ENCODE data around the gene SERPINH1. TPM values are rescaled to one million over a fixed set of nuclear protein-coding genes. Genes with fewer than 3 reads are reported as not detected.
A peak's percentile ranks its signal among the peaks of the same experiment; 100 is the strongest.

SERPINH1 gene
- total RNA-seq, 1 experiment from 2014 or later, result 117 TPM

DNA sequence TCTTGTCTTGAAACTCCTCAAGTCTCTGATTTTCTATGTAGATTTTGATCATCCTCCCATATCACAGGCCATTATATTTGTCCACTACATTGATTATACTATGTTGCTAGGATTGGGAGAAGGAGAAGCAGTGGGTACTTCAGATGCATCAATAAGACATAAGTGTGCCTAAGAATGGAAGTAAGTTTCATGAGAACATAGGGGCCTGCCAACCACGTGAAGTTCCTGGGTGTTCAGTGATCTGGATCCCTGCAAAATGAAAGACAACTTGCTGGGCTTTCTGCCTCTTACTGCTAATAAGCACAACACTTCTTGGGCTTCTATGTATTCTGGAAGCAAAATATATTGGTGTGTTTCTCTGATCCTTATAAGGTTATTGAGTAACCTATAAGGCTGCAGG, 17.8 kb downstream of the SERPINH1 start:
- Histone ChIP-seq H4K20me1 (ENCODE audit: low read length) (no peaks in the 10 kb centered on the region), H3K9me2 (replicated peaks; ENCODE audit: low read length) (no peaks in the 10 kb centered on the region), H3K27ac (ENCODE audit: low read length) (no peak overlapping the region), H3K4me2 (ENCODE audit: low read length) (no peak overlapping the region), H3K27me3 (ENCODE audit: low read length) (no peaks in the 10 kb centered on the region), H3K9ac (ENCODE audit: low read length) (no peak overlapping the region), H3K9me3 (ENCODE audit: low read length) (no peaks in the 10 kb centered on the region), H2AFZ (ENCODE audit: low read length) (no peak overlapping the region), H3K4me3 (ENCODE audit: low read length) (no peak overlapping the region), H3F3A (ENCODE audit: low read length, unreplicated experiment) (no peaks in the 10 kb centered on the region), H3K4me1 (ENCODE audit: insufficient read depth, low read length) (peaks cover 8% of the 10 kb centered on the region), H3K79me2 (ENCODE audit: low read length) (no peaks in the 10 kb centered on the region), H3K36me3 (ENCODE audit: low read depth, low read length) (no peaks in the 10 kb centered on the region)
- intact Hi-C loops (cut with micrococcal nuclease), result no loop called here
- CTCF ChIA-PET, result no interaction called here
- no peak for ATAC-seq
- BruUV-seq (replicated peaks), result no TSS peak
- no peak for DNase-seq
- TF ChIP-seq EZH2phosphoT487 (IDR thresholded peaks at IDR 0.05; ENCODE audit: borderline replicate concordance, low read length), result no peak
- TF ChIP-seq, protein P1, sequence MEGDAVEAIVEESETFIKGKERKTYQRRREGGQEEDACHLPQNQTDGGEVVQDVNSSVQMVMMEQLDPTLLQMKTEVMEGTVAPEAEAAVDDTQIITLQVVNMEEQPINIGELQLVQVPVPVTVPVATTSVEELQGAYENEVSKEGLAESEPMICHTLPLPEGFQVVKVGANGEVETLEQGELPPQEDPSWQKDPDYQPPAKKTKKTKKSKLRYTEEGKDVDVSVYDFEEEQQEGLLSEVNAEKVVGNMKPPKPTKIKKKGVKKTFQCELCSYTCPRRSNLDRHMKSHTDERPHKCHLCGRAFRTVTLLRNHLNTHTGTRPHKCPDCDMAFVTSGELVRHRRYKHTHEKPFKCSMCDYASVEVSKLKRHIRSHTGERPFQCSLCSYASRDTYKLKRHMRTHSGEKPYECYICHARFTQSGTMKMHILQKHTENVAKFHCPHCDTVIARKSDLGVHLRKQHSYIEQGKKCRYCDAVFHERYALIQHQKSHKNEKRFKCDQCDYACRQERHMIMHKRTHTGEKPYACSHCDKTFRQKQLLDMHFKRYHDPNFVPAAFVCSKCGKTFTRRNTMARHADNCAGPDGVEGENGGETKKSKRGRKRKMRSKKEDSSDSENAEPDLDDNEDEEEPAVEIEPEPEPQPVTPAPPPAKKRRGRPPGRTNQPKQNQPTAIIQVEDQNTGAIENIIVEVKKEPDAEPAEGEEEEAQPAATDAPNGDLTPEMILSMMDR (conservative IDR thresholded peaks at IDR 0.05; ENCODE audit: low read depth, low read length), result no peak
- POLR2A ChIA-PET (ENCODE audit: unreplicated experiment), result no interaction called here

DNA sequence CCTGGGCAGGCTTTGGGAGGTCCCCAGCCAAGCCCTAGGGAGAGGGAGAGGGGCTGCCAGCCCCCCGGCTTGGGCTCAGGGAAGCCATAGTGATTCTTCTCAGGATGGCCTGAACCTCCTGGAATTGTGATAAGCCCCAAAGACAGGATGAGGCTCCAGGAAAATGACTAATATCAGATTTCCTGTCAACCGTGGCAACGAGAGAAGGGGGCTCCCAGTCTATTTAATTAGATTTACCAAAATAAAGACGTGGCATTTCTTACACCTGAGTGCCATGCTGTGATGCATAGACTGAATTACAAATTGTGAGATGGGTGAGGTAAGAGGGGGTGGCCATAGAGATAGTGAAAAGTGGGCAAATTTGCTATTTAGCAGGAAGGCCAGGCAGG, 20.4 kb downstream of the SERPINH1 start:
- H3K4me3 ChIP-seq (ENCODE audit: low read length), result peak overlapping the region; percentile 85; the same call in 1 of the 2 replicates
- ATAC-seq (no peak), DNase-seq (no peak)
- peak overlapping the region; percentile 97 for H3K4me2 ChIP-seq (ENCODE audit: low read length)
- H3K4me1 ChIP-seq (ENCODE audit: insufficient read depth, low read length), result peaks cover 8% of the 10 kb centered on the region
- peak overlapping the region; percentile 86; the same call in 1 of the 2 replicates for H3K9ac ChIP-seq (ENCODE audit: low read length)
- no TSS peak for BruUV-seq (replicated peaks)
- intact Hi-C loops (cut with micrococcal nuclease), result no loop called here
- no peaks in the 10 kb centered on the region for H3F3A ChIP-seq (ENCODE audit: low read length, unreplicated experiment)
- H3K9me3 ChIP-seq (ENCODE audit: low read length), result no peaks in the 10 kb centered on the region
- H4K20me1 ChIP-seq (ENCODE audit: low read length), result no peaks in the 10 kb centered on the region
- no peaks in the 10 kb centered on the region for H3K36me3 ChIP-seq (ENCODE audit: low read depth, low read length)
- no peak overlapping the region for H3K27ac ChIP-seq (ENCODE audit: low read length)
- no peaks in the 10 kb centered on the region for H3K27me3 ChIP-seq (ENCODE audit: low read length)
- ChIA-PET CTCF (no interaction called here), POLR2A (ENCODE audit: unreplicated experiment) (interaction anchor here (0.6 kb wide), 1 partner anchor 160 kb away, joined by 3 read pairs; no protein-coding TSS in a partner anchor)
- TF ChIP-seq EZH2phosphoT487 (IDR thresholded peaks at IDR 0.05; ENCODE audit: borderline replicate concordance, low read length) (no peak), EZH2 (IDR thresholded peaks at IDR 0.05; ENCODE audit: low read length, unreplicated experiment) (no peak)
- TF ChIP-seq, protein P1 (conservative IDR thresholded peaks at IDR 0.05; ENCODE audit: low read depth, low read length), result no peak
- no peaks in the 10 kb centered on the region for H3K79me2 ChIP-seq (ENCODE audit: low read length)
- H3K9me2 ChIP-seq (replicated peaks; ENCODE audit: low read length), result no peaks in the 10 kb centered on the region
- H2AFZ ChIP-seq (ENCODE audit: low read length), result peak overlapping the region; percentile 96

DNA sequence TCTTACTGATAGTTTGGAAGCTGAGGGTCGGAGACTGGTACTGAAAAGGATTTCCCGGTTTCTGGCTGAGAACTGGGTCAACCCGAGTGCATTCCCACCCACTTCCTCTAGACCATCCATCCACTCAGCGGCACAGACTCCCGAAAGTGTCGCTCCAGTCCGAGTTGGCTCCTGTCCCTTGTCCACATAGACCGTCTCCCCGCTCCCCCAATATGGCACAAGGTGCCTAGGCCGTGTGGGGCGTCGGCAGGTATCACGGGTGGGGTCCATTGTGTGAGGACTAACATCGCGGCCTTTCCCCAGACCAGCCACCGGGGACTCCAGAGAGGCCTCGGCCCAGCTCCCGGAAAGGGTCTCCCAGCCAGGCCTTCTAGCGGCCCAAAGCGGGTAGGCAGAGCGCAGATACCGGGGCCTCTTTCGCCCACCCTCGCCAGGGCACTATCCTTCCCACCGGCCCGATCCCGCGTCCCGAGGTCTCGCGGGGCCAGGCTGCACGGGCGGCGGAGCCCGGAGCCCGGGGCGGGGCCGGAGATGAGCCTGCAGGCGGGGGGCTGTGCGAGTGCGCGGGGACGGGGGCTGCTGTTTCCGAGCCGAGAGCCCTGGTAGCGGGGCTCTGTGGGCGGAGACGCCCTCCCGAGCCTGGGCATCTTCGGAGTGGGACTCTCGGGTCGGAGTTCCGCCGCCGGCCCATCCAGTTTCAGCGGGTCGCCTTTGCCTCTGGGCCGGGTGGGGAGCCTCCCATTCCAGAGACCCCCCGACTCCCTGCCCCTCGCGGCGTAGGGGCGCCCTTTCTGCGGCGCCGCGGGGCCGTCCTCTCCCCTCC, 21.1 kb downstream of the SERPINH1 start:
- intact Hi-C loops (cut with micrococcal nuclease), result no loop called here
- Histone ChIP-seq H3K4me2 (ENCODE audit: low read length) (peak overlapping the region; percentile 97), H2AFZ (ENCODE audit: low read length) (peak overlapping the region; percentile 96), H4K20me1 (ENCODE audit: low read length) (no peaks in the 10 kb centered on the region), H3K4me1 (ENCODE audit: insufficient read depth, low read length) (peaks cover 8% of the 10 kb centered on the region), H3F3A (ENCODE audit: low read length, unreplicated experiment) (no peaks in the 10 kb centered on the region), H3K4me3 (ENCODE audit: low read length) (peak overlapping the region; percentile 85), H3K9ac (ENCODE audit: low read length) (peak overlapping the region; percentile 86), H3K36me3 (ENCODE audit: low read depth, low read length) (no peaks in the 10 kb centered on the region), H3K27ac (ENCODE audit: low read length) (no peak overlapping the region), H3K9me3 (ENCODE audit: low read length) (no peaks in the 10 kb centered on the region), H3K79me2 (ENCODE audit: low read length) (no peaks in the 10 kb centered on the region), H3K9me2 (replicated peaks; ENCODE audit: low read length) (no peaks in the 10 kb centered on the region), H3K27me3 (ENCODE audit: low read length) (no peaks in the 10 kb centered on the region)
- peak; percentile 60 for DNase-seq
- POLR2A ChIA-PET (ENCODE audit: unreplicated experiment), result interaction anchor here (0.6 kb wide), 1 partner anchor 161 kb away, joined by 3 read pairs; no protein-coding TSS in a partner anchor
- TF ChIP-seq, protein P1 (conservative IDR thresholded peaks at IDR 0.05; ENCODE audit: low read depth, low read length), result peak; percentile 43; the same call in 1 of the 2 replicates
- TF ChIP-seq EZH2 (IDR thresholded peaks at IDR 0.05; ENCODE audit: low read length, unreplicated experiment) (no peak), EZH2phosphoT487 (IDR thresholded peaks at IDR 0.05; ENCODE audit: borderline replicate concordance, low read length) (no peak)
- ATAC-seq, result peak; percentile 95
- TSS peak; percentile 90 for BruUV-seq (replicated peaks)
- CTCF ChIA-PET, result interaction anchor here (1.5 kb wide), 1 partner anchor 15 kb away, joined by 3 read pairs; no protein-coding TSS in a partner anchor
